K562 (cell line): ENCODE measurements around the gene RBMS3.

Experiments
- CTCF ChIP-seq, 3 experiments: IDR thresholded peaks in 2 of 3; conservative IDR thresholded peaks in 1 of 3; 2 replicates each; pipeline ENCODE4 v1.5.1; 2011 to 2012; ENCODE audit warnings: low read length in 3 of 3, mild to moderate bottlenecking in 3 of 3, control low read depth in 2 of 3, improper control_type of control experiment in 1 of 3, inconsistent platforms in 1 of 3, low read depth in 1 of 3, mixed read lengths in 1 of 3, moderate library complexity in 1 of 3; ENCODE audit not compliant: insufficient read depth in 2 of 3
- E2F8 ChIP-seq: fragments of 450-650 bp; IDR thresholded peaks from 2 replicates; pipeline ENCODE4 v1.7.1; 2018; ENCODE audit warnings: mild to moderate bottlenecking, low read depth; ENCODE audit not compliant: partially characterized antibody
- ERF ChIP-seq: fragments of 450-650 bp; formaldehyde crosslinking; IDR thresholded peaks from 2 replicates; pipeline ENCODE4 v1.4.0; 2020; ENCODE audit warnings: mild to moderate bottlenecking, mixed read lengths
- EZH2 ChIP-seq: IDR thresholded peaks from 2 replicates; pipeline ENCODE4 v1.6.1; 2012; ENCODE audit warnings: low read depth, mild to moderate bottlenecking, inconsistent platforms, low read length, borderline replicate concordance
- FOSL1 ChIP-seq: fragments of 200-800 bp; sonication (Bioruptor generic); conservative IDR thresholded peaks from 2 replicates; pipeline ENCODE4 v1.6.1; 2016; ENCODE audit warnings: missing genetic modification characterization, missing compliant biosample characterization
- PCBP1 ChIP-seq: fragments of 200-400 bp; formaldehyde crosslinking; IDR thresholded peaks from 2 replicates; pipeline ENCODE4 v1.6.1; 2018; ENCODE audit warnings: mild to moderate bottlenecking, low read depth, low read length; ENCODE audit not compliant: poor library complexity, severe bottlenecking
- RBM22 ChIP-seq: fragments of 200-400 bp; formaldehyde crosslinking; IDR thresholded peaks from 2 replicates; pipeline ENCODE4 v1.6.1; 2018; ENCODE audit warnings: low read length, low read depth; ENCODE audit not compliant: poor library complexity, severe bottlenecking
- TCF7 ChIP-seq: sonication (generic); IDR thresholded peaks from 2 replicates; pipeline ENCODE4 v1.6.1; 2016; ENCODE audit warnings: antibody characterized with exemption, borderline replicate concordance
- ZNF311 ChIP-seq: fragments of 250-450 bp; sonication (Bioruptor Pico); IDR thresholded peaks from 2 replicates; pipeline ENCODE4 v1.4.0; 2020; ENCODE audit warnings: mild to moderate bottlenecking, moderate library complexity
- ZNF384 ChIP-seq: IDR thresholded peaks from 2 replicates; pipeline ENCODE4 v1.6.1; 2012; ENCODE audit warnings: low read depth, low read length, improper control_type of control experiment

GRCh38 chr3:29942297-29942696 lies 661.4 kb downstream of the RBMS3 start:
- no peak for TF ChIP-seq EZH2
- TF ChIP-seq PCBP1, result no peak
- no peak for TF ChIP-seq ZNF311 (CRISPR knock-in tag)
- no peak for TF ChIP-seq ZNF384
- TF ChIP-seq ERF (CRISPR knock-in tag), result no peak
- no peak for TF ChIP-seq TCF7
- no peak for TF ChIP-seq RBM22
- no peak for TF ChIP-seq FOSL1 (tag)
- no peak for TF ChIP-seq E2F8
- no peak for TF ChIP-seq CTCF (IDR thresholded peaks at IDR 0.05 in 2 of 3, conservative IDR thresholded peaks at IDR 0.05 in 1 of 3; ENCODE audit: insufficient read depth in 2 of 3, low read depth in 1 of 3, low read length in 3 of 3)
